Measurements from ENCODE around the gene CD34.

Gene CD34

GRCh38 chr1:207841293-207841692, 69.6 kb downstream of the CD34 start:
- peaks cover 20% of the 10 kb centered on the region; the same call in 1 of the 2 replicates for H3K36me3 ChIP-seq
- peaks cover 92% of the 10 kb centered on the region; the same call in 1 of the 2 replicates for H4K20me1 ChIP-seq

GRCh38 chr1:207840380-207840779, 70.5 kb downstream of the CD34 start:
- peaks cover 27% of the 10 kb centered on the region; the same call in 1 of the 2 replicates for H3K36me3 ChIP-seq
- no peak overlapping the region for H3K27ac ChIP-seq
- H3K9ac ChIP-seq = no peak overlapping the region
- TF ChIP-seq Cebpa-rat (IDR thresholded peaks at IDR 0.05) = no peak
- H3K4me1 ChIP-seq = no peaks in the 10 kb centered on the region
- H3K27me3 ChIP-seq = no peaks in the 10 kb centered on the region
- no peak overlapping the region for H3K4me3 ChIP-seq
- H4K20me1 ChIP-seq = peaks cover 92% of the 10 kb centered on the region; the same call in 1 of the 2 replicates
- H3K9me3 ChIP-seq = no peaks in the 10 kb centered on the region
- no peak overlapping the region for H3K4me2 ChIP-seq

More at GRCh38 chr1:207841293-207841692, 69.6 kb downstream of the CD34 start:
- no peak overlapping the region for H3K4me2 ChIP-seq
- H3K27ac ChIP-seq = no peak overlapping the region
- no peaks in the 10 kb centered on the region for H3K27me3 ChIP-seq
- no peaks in the 10 kb centered on the region for H3K9me3 ChIP-seq
- H3K9ac ChIP-seq = no peak overlapping the region
- no peaks in the 10 kb centered on the region for H3K4me1 ChIP-seq
- no peak for TF ChIP-seq Cebpa-rat (IDR thresholded peaks at IDR 0.05)
- H3K4me3 ChIP-seq = no peak overlapping the region

- Histone ChIP-seq H3K4me3 (no peak overlapping the region), H3K27me3 (no peaks in the 10 kb centered on the region), H4K20me1 (peaks cover 89% of the 10 kb centered on the region; the same call in 1 of the 2 replicates), H3K27ac (no peak overlapping the region), H3K4me1 (no peaks in the 10 kb centered on the region), H3K9me3 (no peaks in the 10 kb centered on the region), H3K9ac (no peak overlapping the region), H3K36me3 (peaks cover 28% of the 10 kb centered on the region; the same call in 1 of the 2 replicates), H3K4me2 (no peak overlapping the region)
- TF ChIP-seq Cebpa-rat (IDR thresholded peaks at IDR 0.05) = no peak
Observed at GRCh38 chr1:207839083-207839413, 71.9 kb downstream of the CD34 start.

- TF ChIP-seq Cebpa-rat (IDR thresholded peaks at IDR 0.05) = no peak
- no peak overlapping the region for H3K27ac ChIP-seq
- H3K36me3 ChIP-seq = peaks cover 28% of the 10 kb centered on the region; the same call in 1 of the 2 replicates
- no peaks in the 10 kb centered on the region for H3K9me3 ChIP-seq
- no peaks in the 10 kb centered on the region for H3K4me1 ChIP-seq
- H3K27me3 ChIP-seq = no peaks in the 10 kb centered on the region
- no peak overlapping the region for H3K9ac ChIP-seq
- no peak overlapping the region for H3K4me3 ChIP-seq
- no peak overlapping the region for H3K4me2 ChIP-seq
- peaks cover 89% of the 10 kb centered on the region; the same call in 1 of the 2 replicates for H4K20me1 ChIP-seq
Observed at GRCh38 chr1:207838156-207839082, 72.5 kb downstream of the CD34 start.

GRCh38 chr1:207837673-207838072, 73.3 kb downstream of the CD34 start:
- Histone ChIP-seq H3K27ac (no peak overlapping the region), H4K20me1 (peaks cover 89% of the 10 kb centered on the region; the same call in 1 of the 2 replicates), H3K4me2 (no peak overlapping the region), H3K27me3 (no peaks in the 10 kb centered on the region), H3K36me3 (peaks cover 25% of the 10 kb centered on the region; the same call in 1 of the 2 replicates), H3K9me3 (no peaks in the 10 kb centered on the region), H3K9ac (no peak overlapping the region), H3K4me1 (no peaks in the 10 kb centered on the region), H3K4me3 (no peak overlapping the region)
- no peak for TF ChIP-seq Cebpa-rat (IDR thresholded peaks at IDR 0.05)

- Histone ChIP-seq H3K27ac (no peak overlapping the region), H3K27me3 (no peaks in the 10 kb centered on the region), H3K36me3 (peaks cover 22% of the 10 kb centered on the region; the same call in 1 of the 2 replicates), H4K20me1 (peaks cover 89% of the 10 kb centered on the region; the same call in 1 of the 2 replicates), H3K4me2 (no peak overlapping the region), H3K9me3 (no peaks in the 10 kb centered on the region), H3K4me1 (peaks cover 4% of the 10 kb centered on the region; the same call in 1 of the 2 replicates), H3K9ac (no peak overlapping the region), H3K4me3 (no peak overlapping the region)
- no peak for TF ChIP-seq Cebpa-rat (IDR thresholded peaks at IDR 0.05)
Observed at GRCh38 chr1:207836591-207837347, 74.2 kb downstream of the CD34 start.

- Histone ChIP-seq H4K20me1 (peaks cover 91% of the 10 kb centered on the region), H3K4me1 (peaks cover 5% of the 10 kb centered on the region; the same call in 1 of the 2 replicates), H3K4me2 (no peak overlapping the region), H3K4me3 (no peak overlapping the region), H3K9me3 (no peaks in the 10 kb centered on the region), H3K9ac (no peak overlapping the region), H3K27ac (no peak overlapping the region), H3K36me3 (peaks cover 22% of the 10 kb centered on the region; the same call in 1 of the 2 replicates), H3K27me3 (no peaks in the 10 kb centered on the region)
- no peak for TF ChIP-seq Cebpa-rat (IDR thresholded peaks at IDR 0.05)
Observed at GRCh38 chr1:207835958-207836357, 75.0 kb downstream of the CD34 start.

GRCh38 chr1:207833956-207834660, 76.8 kb downstream of the CD34 start:
- Histone ChIP-seq H3K4me1 (peaks cover 5% of the 10 kb centered on the region; the same call in 1 of the 2 replicates), H4K20me1 (peaks cover 85% of the 10 kb centered on the region), H3K27ac (no peak overlapping the region), H3K9ac (no peak overlapping the region), H3K27me3 (no peaks in the 10 kb centered on the region), H3K4me3 (no peak overlapping the region), H3K4me2 (no peak overlapping the region), H3K9me3 (no peaks in the 10 kb centered on the region), H3K36me3 (peaks cover 18% of the 10 kb centered on the region; the same call in 1 of the 2 replicates)
- TF ChIP-seq Cebpa-rat (IDR thresholded peaks at IDR 0.05) = no peak

GRCh38 chr1:207833381-207833780, 77.5 kb downstream of the CD34 start:
- TF ChIP-seq Cebpa-rat (IDR thresholded peaks at IDR 0.05) = no peak
- Histone ChIP-seq H3K4me2 (no peak overlapping the region), H3K36me3 (peaks cover 18% of the 10 kb centered on the region; the same call in 1 of the 2 replicates), H3K4me3 (no peak overlapping the region), H3K4me1 (peaks cover 11% of the 10 kb centered on the region), H3K9ac (no peak overlapping the region), H3K9me3 (no peaks in the 10 kb centered on the region), H3K27me3 (no peaks in the 10 kb centered on the region), H3K27ac (no peak overlapping the region), H4K20me1 (peaks cover 78% of the 10 kb centered on the region)
